ELF-1 (cell line): Measurements from ENCODE around the gene RITA1.

Source experiments
- DNase-seq: peaks from one replicate; pipeline ENCODE4 v3.0.0-alpha.2; 2016; ENCODE audit warnings: low read depth, low spot score

The RITA1 gene

DNA sequence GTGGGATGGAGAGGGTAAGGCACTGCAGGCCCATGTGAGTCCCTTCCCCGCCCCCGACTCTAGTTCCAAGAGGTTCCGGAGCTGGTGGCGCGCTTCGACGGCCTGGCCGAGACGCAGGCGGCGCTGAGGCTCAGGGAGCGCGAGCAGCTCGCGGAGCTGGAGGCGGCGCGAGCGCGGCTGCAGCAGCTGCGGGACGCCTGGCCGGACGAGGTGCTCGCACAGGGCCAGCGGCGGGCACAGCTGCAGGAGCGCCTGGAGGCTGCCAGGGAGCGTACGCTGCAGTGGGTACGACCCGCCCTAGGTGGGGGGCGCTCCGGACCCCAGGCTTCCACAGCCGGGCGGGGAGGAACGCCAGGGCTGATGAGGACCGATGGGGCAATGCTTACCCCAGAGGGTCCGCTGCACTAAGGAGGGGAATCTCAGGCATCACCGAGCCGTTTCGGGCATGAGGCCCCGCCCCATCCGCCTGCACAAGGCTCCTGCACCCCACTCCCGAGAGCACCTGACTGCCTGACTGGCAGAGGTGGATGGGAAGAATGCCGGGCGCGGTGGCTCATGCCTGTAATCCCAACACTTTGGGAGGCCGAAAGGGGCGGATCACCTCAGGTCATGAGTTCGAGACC is 31.1 kb upstream of the RITA1 start:
- DNase-seq = peak; percentile 65

DNA sequence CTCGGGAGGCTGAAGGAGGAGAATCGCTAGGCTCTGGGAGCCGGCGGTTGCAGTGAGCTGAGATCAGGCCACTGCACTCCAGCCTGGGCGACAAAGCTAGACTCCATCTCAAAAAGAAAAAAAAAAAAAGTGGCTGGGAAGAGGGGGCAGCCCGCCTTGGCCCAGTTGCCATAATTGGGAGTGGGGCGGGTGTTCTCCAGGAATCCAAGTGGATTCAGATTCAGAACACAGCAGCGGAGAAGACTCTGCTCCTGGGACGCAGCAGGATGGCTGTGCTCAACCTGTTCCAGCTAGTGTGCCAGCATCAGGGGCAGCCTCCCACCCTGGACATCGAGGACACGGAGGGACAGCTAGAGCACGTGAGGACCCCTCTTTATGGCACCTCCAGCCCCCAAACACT is 30.5 kb upstream of the RITA1 start:
- no peak for DNase-seq

DNA sequence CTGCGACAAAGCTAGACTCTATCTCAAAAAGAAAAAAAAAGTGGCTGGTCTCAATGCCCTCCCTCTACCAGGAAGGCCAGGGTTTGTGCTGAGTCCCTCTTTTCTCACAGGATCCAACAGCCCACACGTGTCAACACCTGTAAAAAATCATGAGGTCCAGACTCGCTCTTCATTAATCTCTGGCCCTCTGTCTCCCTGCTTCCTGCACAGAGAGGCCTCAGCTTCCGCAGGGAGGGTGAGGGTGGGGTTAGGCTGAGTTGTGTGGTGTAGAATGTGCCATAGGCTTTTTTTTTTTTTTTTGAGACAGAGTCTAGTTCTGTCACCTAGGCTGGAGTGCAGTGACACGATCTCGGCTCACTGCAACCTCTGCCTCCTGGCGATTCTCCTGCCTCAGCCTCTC is 29.9 kb upstream of the RITA1 start:
- no peak for DNase-seq

DNA sequence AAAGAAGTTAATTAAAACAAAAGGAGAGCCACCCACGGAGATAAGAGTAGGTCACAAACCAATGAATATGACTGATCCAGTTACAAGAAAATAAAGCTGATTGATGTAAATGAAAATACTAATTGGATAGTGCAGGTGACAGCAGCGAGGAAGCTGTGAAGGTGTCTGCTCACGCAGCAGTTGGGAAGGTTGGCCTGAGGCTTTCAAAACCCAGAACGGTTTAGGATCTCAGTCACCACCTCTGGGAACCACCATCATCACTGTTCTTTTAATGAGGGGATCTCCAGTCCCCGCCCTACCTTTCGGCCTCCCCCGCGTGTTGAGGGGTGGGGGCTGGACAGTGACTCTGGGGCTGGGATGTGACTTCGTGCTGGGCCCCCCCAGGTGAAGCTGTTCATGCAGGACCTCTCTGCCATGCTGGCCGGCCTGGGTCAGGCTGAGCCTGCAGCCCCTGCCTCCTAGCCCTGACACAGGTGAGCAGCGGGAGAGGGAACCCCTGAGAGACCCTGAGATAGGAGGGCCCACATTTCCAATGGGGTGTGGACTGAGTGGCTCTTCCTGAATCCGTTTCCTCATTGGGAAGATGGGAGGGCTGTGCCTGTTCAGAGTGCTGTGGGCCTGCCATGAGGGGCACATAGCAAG is 28.2 kb upstream of the RITA1 start:
- no peak for DNase-seq

DNA sequence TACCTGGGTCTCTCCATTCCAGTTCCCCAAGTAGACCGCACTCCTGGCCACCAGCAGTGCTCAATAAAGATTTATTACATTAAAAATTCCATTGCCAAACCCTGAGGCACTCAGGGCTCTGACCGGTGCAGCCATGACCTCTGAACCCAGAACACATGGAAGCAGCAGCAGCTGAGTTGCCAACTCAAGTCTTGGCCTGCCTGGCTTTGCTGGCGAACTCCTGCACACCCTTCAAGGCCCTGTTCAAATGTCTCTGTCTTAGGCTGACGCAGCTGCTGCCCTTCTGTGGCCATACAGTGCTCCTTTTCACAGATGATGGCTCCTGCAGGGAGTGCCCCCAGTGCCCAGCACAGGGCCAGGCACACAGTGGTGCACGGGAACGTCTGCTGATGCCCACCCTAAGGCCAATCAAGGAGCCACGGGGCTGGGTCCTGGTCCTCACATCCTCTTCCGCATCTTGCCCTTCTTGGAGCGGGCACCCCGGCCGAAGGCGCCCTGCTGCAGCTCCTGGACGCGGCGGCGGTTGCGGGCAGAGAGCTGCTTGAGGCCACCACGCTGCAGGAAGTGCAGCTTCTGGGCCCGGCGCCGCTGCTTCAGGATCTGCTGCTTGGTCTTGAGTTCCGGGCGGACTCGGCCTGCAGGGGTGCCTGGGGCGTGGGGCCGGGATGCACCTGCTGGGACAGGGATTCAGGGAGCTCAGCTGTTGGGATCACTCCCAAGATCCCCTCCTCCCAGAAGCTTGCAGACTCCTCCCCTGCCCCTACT is 26.9 kb upstream of the RITA1 start:
- DNase-seq = no peak

DNA sequence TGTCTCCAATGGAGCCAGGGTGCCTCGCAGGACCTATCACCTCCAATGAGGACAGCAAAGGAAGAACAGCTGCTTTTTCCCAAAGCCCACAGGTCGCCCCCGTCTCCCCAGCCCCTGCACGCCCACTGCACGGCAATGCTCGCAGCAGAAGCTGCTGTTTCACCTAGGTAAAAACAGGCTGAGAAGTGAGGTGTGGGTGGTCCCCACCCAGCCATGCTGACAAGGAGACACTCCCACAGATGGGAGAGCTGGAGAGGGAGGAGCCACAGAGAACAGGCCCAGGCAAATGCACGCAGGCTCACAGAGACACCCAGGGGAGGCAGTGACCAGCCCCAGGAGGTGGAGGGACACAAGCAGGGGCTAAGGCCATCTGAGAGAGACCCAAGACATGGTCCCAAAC is 25.6 kb upstream of the RITA1 start:
- no peak for DNase-seq

DNA sequence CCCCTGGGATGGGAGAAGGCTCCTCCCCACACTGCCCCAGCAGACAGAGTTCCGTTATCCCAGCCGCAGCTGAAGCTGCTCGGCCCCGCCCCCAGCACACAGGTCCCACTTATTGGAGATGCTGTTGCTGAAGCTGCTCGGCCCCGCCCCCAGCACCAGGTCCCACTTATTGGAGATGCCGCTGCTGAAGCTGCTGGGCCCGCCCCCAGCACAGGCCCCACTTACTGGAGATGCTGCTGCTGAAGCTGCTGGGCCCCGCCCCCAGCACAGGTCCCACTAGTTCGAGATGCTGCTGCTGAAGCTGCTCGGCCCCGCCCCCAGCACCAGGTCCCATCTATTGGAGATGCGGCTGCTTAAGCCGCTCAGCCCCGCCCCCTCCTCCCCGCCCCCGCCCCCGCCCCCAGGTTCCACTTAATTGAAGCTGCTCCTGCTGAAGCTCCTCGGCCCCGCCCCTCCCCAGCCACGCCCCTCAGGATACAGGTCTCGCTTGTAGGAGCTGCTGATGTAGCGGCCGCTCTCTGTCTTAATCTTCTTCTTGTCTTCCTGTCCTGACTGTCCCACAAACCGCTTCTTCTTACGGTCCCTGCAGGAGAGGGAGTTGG is 24.0 kb upstream of the RITA1 start:
- peak; percentile 97 for DNase-seq

DNA sequence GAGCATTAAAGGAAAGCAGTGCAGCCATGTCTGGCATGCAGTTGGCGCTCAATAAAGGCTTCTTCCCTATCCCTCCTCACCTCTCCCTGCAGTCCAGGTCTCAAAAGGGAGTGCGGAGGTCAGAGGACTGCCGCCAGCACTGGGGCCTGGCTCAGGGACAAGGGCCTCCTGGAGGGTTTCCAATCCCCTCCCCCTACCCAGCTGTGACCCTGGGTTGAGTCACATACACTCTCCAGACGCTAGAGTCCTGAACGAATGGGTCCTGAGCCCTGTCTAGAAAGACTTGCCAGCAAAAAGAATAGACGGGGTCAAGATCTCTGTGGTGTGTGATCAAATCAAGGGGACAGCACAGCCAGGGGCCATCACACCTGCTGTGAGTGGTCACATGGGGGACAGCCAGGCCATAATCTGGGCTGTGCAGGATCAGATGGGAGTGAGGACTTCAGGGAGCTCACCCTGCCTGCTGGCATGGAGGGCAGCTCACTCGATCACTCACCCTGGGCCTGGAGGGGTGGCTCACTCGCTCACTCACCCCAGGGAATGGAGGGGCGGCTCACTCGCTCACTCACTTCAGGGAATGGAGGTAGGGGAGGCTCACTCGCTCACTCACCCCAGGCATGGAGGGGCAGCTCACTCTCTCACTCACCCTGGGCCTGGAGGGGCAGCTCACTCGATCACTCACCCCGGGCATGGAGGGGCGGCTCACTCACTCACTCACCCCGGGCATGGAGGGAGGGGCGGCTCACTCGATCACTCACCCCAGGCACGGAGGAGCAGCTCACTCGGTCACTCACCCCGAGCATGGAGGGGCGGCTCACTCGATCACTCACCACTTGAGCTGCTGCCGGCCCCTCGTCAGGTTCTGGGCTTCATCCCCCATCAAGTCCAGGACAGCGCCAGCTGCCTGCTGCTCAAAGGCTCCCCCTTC is 23.2 kb upstream of the RITA1 start:
- DNase-seq = no peak

DNA sequence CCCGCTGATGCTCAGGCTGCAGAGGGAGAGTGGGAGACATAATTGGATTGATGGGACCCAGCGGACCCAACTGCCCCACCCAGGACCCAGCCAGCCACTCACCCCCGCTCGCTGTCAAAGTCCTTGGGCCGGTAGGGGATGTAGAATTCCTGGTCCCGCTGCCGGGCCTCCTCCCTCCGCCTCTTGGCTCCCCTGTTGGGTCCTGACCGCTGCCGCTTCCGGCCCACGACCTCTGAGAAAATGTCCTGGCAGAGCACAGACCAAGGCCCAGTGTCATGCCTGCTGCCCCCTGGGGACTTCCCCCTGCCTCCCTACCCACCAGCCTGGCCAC is 22.5 kb upstream of the RITA1 start:
- no peak for DNase-seq

DNA sequence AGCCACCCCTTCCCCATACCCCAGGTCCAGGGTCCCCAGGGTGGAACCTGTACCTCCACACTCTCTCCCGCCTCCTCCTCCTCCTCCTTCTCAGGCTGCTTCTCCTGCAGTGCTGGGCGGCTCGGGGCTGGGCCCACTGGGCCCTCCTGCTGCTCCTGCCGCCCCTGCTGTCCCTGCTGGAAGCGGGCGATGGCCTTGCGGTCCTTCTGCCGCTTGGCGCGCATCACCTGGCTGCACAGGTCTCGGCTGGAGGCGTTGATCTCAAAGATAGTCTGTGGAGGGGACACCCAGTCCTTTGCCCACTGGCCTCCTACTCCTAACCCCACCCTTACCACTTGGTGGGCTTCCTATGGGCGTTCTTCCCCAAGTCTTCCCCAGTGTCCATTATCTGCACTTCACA is 21.5 kb upstream of the RITA1 start:
- DNase-seq = no peak

DNA sequence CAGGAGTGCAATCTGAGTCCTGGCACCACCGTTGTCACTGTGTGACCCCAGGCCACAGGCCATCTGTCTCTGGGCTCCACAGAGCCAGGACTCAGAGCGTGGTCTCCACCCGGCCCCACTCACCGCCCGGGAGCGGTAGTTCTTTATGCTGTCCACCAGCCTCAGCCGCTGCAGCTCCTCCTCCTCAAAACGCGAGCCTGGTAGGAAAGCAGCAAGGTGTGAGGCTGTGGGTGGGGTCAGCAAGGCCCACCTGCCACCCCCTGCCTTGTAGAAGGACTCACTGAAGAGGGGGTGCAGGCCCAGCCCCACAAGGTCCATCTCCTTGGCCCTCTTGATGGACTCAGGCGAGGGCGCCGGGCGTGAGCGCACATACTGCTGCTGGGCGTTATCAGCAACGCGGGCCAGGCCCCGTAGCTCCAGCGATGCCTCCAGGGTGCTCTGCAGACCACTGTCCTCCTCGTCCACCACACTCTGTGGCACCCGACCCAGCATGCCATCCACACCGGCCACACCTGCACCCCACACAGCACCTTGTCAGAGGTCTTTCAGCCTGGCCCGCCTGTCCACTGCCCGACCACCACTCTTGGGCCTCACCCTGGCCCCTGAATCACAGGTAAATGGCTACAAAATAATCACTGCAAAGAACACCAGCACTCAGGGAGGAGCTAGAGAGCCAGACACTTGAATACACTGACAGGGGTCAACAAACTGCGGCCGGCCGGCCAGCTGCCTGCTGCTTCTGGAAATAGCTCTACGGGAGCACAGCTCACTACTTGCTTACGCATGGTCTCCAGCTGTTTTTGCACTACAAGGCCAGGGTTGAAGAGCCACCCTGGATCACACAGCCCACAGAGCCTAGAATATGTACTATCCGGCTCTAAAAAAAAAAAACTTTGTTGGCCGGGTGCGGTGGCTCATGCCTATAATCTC is 19.7 kb upstream of the RITA1 start:
- peak; percentile 42 for DNase-seq

DNA sequence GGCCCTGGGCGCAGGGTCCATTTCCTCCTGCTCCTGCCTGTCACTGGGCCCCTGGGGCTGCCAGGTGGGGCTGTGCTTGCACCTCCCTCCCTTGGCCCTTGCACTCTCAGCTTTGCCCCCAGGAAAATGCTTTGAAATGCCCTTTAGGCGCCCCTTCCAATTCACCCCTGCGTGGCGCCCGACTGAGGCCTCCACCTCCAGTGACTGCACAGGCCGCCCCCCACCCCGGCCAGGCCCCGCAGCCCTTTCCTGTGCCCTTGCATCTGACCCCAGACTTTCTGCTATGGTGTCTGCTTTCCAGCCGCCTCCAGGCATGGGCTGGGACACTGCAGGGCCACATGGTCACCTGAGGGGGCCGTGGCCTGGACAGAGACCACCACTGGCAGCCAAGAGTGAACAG is 17.7 kb upstream of the RITA1 start:
- DNase-seq = no peak

DNA sequence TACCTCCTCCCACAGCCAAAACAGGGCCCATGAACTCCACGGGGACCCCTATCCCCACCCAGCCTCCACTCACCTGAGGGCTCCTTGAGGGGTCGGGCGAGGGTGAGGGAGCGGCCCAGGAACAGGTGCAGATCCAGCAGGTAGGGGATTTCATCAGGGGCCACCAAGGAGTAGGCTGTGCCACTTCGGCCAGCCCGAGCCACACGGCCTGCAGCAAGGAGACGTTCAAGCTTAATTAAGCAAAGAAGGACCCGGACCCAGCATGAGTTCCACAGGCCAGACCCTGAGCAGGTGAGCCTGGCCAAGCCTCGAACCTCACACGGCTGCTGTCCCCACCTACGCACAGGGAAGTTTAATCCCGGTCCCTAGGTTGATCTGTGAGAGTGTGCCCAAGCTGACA is 15.8 kb upstream of the RITA1 start:
- no peak for DNase-seq

DNA sequence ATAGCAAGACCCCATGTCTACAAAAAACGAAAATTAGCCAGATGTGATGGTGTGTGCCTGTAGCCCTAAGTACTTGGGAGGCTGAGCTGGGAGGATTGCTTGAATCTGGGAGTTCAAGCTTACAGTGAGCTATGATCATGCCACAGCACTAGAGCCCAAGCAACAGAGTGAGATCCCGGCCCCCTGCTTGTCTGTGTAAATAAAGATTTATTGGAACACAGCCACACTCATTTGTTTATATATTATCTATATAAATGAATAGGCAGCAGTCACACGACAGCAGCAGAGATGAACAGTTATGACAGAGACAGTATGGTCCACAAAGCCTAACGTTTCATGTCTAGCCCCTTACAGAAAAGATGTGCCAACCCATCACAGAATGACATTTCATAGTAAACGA is 15.1 kb upstream of the RITA1 start:
- DNase-seq = no peak

DNA sequence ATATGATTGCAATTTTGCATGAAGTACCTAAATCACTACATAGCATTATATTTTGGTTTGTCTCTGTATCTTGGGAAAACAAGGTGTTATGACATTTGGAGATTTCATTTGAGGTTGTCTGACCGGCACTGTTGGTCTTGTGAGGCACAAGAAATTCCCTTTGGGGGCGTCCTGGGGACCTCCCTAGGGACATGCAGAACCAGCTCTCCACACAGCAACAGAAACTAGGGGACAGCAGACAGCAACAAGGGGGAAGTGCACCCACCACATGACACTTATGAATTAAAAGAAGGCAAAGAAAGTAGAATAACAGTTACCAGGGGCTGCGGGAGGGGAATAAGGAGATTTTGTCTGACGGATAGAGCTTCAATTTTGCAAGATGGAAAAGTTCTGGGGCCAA is 14.6 kb upstream of the RITA1 start:
- DNase-seq = no peak

DNA sequence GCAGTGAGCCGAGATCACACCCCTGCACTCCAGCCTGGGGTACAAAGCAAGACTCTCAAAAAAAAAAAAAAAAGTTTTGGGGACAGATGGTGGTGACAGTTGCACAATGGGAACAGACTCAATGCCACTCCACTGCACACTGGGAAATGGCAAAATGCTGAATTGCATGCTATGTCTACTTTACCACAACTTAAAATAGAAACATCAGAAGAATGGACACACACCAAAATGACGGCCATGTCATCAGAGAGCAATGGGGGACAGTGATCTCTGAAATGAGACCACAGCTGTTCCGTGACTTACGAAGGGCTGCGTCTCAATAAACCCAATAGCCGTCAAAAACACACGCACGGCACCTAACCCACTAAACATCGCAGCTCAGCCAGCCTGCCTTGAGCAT is 14.0 kb upstream of the RITA1 start:
- no peak for DNase-seq

DNA sequence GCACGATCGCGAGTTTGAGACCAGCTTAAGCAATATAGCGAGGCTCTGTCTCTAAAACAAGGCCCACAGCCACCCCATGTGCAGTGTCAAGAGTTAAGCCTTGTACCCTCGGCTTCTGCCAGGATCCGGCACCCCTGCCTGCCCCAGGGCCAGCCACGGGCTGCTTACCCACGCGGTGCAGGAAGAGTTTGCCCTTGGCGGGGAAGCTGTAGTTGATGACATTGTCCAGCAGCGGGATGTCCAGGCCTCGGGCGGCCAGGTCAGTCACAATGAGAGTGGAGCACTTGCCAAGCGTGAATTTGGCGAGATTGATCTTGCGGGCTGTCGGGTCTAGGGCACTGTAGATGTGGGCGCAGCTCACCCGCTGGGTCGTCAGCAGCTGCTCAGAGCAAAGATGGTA is 13.3 kb upstream of the RITA1 start:
- no peak for DNase-seq

DNA sequence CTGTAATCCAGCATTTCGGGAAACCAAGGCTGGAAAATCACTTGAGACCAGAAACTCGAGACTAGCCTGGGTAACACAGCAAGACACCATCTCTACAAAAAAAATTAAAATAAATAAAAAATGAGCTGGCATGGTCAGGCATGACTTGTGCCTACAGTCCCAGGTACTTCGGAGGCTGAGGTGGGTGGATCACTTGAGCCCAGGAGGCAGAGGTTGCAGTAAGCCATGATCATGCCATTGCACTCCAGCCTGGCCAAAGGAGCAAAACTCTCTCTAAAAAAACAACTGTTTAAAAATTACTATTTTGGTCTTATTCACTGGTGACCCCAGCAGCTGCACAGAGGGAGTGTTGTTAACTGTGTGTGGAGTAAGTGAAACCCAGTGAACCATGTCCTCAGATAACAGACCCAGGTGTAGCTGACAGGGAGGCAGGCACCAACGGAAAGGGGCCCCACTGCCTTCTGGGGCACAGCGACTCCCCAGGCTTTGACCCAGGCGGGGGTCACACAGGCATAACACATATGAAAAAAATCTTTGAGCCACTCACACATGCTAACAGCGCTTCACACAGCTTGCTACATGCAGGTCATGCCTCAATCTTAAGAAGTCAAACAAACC is 12.3 kb upstream of the RITA1 start:
- no peak for DNase-seq

DNA sequence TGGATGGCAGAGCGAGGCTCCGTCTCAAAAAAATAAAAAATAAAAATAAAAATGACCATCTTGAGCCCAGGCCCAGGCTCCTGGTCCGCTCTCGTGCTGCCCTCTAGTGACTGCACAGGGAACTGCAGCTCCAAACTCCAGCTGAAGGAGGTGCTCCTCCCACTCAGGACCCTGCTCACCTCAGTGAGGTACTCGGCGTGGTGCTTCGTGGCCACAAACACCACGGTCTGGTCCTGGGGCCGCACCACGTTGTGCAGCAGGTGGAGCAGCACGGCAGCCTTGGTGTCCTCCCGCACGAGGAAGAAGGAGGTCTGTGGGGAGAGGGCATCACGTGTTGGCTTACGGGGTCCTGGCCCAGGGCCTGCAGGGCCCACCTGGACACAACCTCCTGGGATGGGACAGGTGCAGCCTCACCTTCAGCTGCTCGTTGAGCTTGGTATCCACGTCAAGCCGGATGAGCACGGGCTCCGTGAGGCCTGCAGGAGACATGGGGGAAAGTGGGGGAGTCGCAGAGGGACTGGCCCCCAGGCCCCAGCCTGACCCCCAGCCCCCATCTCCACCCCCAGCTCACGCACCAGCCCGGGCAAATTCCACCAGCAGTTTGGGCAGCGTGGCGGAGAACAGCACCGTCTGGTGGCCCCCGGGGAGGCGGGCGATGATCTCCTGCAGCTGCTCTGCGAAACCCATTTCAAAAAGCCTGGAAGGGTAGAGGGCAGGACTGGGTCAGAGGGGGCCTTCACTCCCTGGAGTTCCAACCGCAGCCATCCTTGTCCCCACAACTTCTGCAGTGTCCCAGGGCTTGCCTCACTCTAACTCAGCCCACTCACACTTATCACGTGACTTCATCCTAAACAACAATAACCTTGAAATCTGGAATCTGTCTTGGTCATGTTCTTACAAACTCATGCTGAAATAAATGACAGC is 10.8 kb upstream of the RITA1 start:
- DNase-seq = peak; percentile 73
